Activated T-helper 2 cell treated with anti-CD3 and anti-CD28 coated beads, Interferon-gamma antibody, Interleukin-2, Interleukin-4, amounts not matched to agents 10 μg/mL and 5 μg/mL and 100 μg/mL, durations not matched to agents 14 hours and 24 hours and 36 hours (primary cell): Measurements from ENCODE around the gene NFE2L3. TPM values are rescaled to one million over a fixed set of nuclear protein-coding genes. Genes with fewer than 3 reads are reported as not detected.
"Not testable (repeated sequence)": the region's sequence is repeated elsewhere in the genome, so short reads cannot be mapped to it uniquely, and the experiment has no call there.

Experiments
- DNase-seq: peaks from one replicate; pipeline ENCODE4 v3.0.0; 2021; ENCODE audit warnings: low spot score
- H3K27ac Mint-ChIP-seq: one replicate; pipeline ENCODE4 v1.8.0; 2021; ENCODE audit warnings: mixed read lengths
- H3K27me3 Mint-ChIP-seq: one replicate; pipeline ENCODE4 v1.8.0; 2021; ENCODE audit warnings: low read depth, mixed read lengths
- H3K36me3 Mint-ChIP-seq: one replicate; pipeline ENCODE4 v1.8.0; 2021; ENCODE audit warnings: low read depth, mixed read lengths
- H3K4me1 Mint-ChIP-seq: one replicate; pipeline ENCODE4 v1.8.0; 2021; ENCODE audit warnings: low read depth, mixed read lengths
- H3K4me3 Mint-ChIP-seq: one replicate; pipeline ENCODE4 v1.8.0; 2021; ENCODE audit warnings: low read depth, mild to moderate bottlenecking, moderate library complexity, mixed read lengths
- H3K9me3 Mint-ChIP-seq: one replicate; pipeline ENCODE4 v1.8.0; 2021; ENCODE audit warnings: mixed read lengths
- intact Hi-C: fragments of 100-400 bp; cut with micrococcal nuclease; formaldehyde crosslinking; loops from one replicate; pipeline ENCODE4 v1.15.1; 2023
- total RNA-seq: library from RNA; stranded (reverse); gene quantifications from 2 replicates; pipeline ENCODE4 v1.2.3, GENCODE V29; 2022

NFE2L3 gene, protein sequence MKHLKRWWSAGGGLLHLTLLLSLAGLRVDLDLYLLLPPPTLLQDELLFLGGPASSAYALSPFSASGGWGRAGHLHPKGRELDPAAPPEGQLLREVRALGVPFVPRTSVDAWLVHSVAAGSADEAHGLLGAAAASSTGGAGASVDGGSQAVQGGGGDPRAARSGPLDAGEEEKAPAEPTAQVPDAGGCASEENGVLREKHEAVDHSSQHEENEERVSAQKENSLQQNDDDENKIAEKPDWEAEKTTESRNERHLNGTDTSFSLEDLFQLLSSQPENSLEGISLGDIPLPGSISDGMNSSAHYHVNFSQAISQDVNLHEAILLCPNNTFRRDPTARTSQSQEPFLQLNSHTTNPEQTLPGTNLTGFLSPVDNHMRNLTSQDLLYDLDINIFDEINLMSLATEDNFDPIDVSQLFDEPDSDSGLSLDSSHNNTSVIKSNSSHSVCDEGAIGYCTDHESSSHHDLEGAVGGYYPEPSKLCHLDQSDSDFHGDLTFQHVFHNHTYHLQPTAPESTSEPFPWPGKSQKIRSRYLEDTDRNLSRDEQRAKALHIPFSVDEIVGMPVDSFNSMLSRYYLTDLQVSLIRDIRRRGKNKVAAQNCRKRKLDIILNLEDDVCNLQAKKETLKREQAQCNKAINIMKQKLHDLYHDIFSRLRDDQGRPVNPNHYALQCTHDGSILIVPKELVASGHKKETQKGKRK
- 42.3 and 44.6 TPM in 2 replicates for total RNA-seq

DNA sequence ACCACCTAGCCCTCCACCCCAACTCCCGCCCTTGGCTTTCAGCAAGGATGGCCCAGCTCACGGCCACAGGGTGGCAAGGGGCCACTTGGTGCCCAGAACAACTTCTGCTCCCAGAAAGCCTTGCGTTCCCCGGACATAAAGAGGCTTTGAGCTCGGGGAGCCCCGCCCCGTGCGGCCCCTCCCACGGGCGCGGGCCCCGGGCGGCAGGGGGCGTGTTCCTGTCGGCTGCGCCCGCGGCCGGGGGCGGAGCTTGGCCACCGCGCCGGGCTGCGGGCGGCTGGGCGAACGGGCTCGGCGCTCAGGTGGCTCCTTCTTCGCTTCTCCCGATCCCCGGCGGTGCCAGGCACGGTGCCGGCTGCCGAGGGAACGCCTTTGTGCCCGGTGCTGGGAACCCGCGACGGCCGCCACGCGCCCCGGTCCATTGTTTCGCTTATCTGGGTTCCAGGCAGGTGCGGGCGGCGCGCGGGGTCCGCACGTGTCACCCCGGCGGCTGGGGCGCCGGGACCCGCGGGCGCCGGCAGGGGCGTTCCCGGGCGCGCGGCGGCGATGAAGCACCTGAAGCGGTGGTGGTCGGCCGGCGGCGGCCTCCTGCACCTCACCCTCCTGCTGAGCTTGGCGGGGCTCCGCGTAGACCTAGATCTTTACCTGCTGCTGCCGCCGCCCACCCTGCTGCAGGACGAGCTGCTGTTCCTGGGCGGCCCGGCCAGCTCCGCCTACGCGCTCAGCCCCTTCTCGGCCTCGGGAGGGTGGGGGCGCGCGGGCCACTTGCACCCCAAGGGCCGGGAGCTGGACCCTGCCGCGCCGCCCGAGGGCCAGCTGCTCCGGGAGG lies at the start of gene NFE2L3:
Gene NFE2L3, plus strand, starts transcription at position 246 of the 829 bp plus-strand sequence. Its CDS starts 301 bp downstream, at position 547.
- Mint-ChIP-seq H3K4me3 (peak within 1 kb of the TSS; percentile 99), H3K4me1 (peaks cover 56% of the 10 kb centered on the region), H3K27ac (peak within 1 kb of the TSS; percentile 97), H3K9me3 (no peaks in the 10 kb centered on the region), H3K27me3 (no peaks in the 10 kb centered on the region), H3K36me3 (peaks cover 20% of the 10 kb centered on the region)
- peak; percentile 82 for DNase-seq
- intact Hi-C loops, result loop anchor here (2.0 to 5.0 kb wide), 3 partner anchors 127 to 289 kb away; no protein-coding TSS in a partner anchor

DNA sequence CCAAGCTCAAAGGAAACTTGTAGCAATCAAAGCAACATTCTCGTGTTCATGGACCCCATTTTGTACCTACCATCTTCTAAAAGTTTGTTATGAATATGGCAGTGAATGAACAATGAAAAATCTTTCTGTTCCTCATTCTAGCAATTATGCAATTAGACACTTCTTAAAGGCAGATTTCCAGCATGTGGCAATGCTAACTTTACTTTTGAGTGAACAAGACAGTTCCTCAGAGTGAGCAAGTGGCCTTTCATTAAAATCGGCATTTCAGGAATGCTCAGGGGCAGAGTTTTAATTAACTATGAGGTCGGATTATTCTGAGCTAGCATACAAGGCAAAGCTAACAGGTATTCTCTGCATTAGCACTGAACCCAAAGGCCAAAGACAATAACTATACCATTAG lies 48.4 kb upstream of the NFE2L3 start:
- H3K4me1 Mint-ChIP-seq, result peaks cover 20% of the 10 kb centered on the region
- no peak for DNase-seq
- H3K27ac Mint-ChIP-seq, result no peak overlapping the region
- intact Hi-C loops, result no loop called here
- no peaks in the 10 kb centered on the region for H3K9me3 Mint-ChIP-seq
- H3K4me3 Mint-ChIP-seq, result no peak overlapping the region
- peaks cover 5% of the 10 kb centered on the region for H3K27me3 Mint-ChIP-seq
- no peaks in the 10 kb centered on the region for H3K36me3 Mint-ChIP-seq

DNA sequence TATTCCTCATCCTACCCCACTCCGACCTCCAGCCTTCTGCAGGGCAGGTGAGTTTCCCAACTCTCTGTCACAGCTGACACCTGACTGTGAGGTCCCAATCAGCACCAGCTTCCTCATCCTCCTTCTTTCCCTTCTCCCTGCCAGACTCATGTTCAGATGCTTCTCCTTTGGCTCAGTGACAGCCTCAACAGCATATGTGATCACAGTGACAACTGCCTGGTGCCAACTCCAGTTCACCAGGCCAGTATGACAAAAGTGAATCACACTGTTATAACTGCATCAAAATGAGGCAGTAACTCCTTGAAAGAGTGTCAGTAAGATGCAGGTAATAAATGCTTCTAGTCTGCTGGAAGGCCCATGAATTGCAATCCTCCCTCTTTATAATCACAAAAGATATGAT lies 46.8 kb upstream of the NFE2L3 start:
- no peaks in the 10 kb centered on the region for H3K9me3 Mint-ChIP-seq
- no peak for DNase-seq
- no peak overlapping the region for H3K27ac Mint-ChIP-seq
- intact Hi-C loops, result no loop called here
- peaks cover 16% of the 10 kb centered on the region for H3K4me1 Mint-ChIP-seq
- no peaks in the 10 kb centered on the region for H3K36me3 Mint-ChIP-seq
- H3K4me3 Mint-ChIP-seq, result no peak overlapping the region
- H3K27me3 Mint-ChIP-seq, result peaks cover 5% of the 10 kb centered on the region

DNA sequence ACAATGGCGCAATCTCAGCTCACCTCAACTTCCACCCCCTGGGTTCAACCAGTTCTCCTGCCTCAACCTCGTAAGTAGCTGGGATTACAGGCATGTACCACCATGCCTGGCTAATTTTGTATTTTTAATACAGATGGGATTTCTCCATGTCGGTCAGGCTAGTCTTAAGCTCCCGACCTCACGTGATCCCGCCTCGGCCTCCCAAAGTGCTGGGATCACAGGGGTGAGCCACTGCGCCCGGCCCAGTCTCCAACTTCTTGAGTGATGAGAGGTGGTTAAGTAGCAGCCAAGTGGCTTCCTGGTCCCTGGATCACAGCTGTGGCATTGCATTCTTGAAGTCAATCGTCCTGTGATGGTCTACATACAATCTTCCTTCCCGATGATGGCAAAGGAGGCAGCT lies 46.1 kb upstream of the NFE2L3 start:
- Mint-ChIP-seq H3K9me3 (no peaks in the 10 kb centered on the region), H3K36me3 (no peaks in the 10 kb centered on the region), H3K4me1 (peaks cover 12% of the 10 kb centered on the region), H3K4me3 (no peak overlapping the region), H3K27me3 (peaks cover 5% of the 10 kb centered on the region), H3K27ac (no peak overlapping the region)
- no peak for DNase-seq
- intact Hi-C loops, result no loop called here

DNA sequence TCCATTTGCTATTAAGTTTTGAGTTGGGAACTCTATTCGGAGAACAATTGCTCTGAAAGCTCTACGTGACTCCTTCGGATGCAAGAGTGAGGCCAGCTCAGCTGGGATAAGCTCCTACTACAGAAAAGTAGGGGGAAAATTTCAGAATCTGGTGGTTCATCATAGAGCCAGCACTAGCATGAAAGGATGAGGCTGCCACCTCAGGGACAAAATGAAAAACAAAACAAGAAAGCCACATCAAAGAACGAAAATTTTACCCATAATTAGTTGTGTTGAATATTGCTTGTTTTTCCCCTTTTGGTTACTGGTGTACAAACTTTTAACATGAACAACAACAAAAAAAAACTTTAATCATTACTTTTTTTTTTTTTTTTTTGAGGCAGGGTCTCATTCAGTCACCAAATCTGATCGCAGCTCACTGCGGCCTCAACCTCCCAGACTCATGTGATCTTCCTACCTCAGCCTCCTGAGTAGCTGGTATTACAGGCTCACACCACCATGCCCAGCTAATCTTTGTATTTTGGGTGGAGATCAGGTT lies 39.7 kb upstream of the NFE2L3 start:
- Mint-ChIP-seq H3K9me3 (no peaks in the 10 kb centered on the region), H3K4me1 (peaks cover 8% of the 10 kb centered on the region), H3K27me3 (peaks cover 9% of the 10 kb centered on the region), H3K4me3 (no peak overlapping the region), H3K27ac (no peak overlapping the region), H3K36me3 (no peaks in the 10 kb centered on the region)
- no peak for DNase-seq
- intact Hi-C loops, result no loop called here

DNA sequence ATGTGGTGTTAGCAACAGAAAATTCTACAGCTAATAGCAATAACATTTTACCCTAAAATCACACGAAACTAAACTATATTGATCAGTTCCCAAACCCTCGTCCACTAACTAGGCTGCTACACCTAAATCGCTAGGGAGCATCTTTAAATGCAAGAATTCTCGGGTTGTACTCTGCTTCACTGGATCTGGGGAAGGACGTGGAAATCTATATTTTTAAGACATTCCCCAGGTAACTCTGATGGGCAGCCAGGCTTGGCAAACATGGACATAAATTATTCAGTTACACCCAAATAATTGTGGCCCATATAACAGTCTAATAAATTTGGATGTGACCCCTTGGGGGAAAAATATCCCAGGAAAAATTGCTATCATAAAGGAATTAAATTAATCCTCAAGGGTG lies 36.3 kb upstream of the NFE2L3 start:
- no peaks in the 10 kb centered on the region for H3K9me3 Mint-ChIP-seq
- peaks cover 11% of the 10 kb centered on the region for H3K4me1 Mint-ChIP-seq
- H3K27me3 Mint-ChIP-seq, result peaks cover 4% of the 10 kb centered on the region
- H3K27ac Mint-ChIP-seq, result no peak overlapping the region
- no peak for DNase-seq
- H3K4me3 Mint-ChIP-seq, result no peak overlapping the region
- intact Hi-C loops, result no loop called here
- H3K36me3 Mint-ChIP-seq, result no peaks in the 10 kb centered on the region

DNA sequence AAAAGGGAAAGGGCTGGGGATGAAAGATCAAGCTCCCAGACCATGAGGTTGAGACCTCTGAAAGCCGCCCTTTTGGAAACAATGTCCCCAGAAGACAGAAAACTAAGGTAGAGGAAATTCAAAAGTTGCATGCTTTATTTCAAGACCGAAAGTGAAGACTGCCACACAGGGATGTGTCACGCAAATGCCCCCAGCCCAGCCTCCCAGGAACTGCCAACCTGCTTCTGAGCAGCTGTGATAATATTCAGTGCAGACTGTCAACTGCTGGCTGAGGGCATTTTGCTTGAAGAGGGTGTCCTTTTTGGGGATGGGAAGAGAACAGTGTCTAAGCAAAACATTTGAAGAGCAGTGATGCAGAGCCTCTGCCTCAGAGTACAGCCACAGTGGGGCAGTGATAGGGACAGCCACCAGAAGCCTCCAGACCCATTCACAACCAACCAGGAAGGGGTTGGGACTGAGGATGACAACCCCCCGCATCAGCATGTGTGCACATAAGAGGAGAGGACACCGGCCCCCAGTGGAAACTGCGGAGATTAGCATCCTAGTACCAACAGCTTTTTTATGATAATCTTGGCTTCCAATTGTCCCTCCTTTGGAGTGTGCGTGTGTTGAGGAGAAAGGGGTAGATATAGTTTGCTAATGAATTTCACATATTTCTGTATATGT lies 34.7 kb upstream of the NFE2L3 start:
- intact Hi-C loops, result no loop called here
- Mint-ChIP-seq H3K27me3 (peaks cover 4% of the 10 kb centered on the region), H3K4me3 (no peak overlapping the region), H3K9me3 (no peaks in the 10 kb centered on the region), H3K27ac (no peak overlapping the region), H3K36me3 (no peaks in the 10 kb centered on the region), H3K4me1 (peaks cover 7% of the 10 kb centered on the region)
- DNase-seq, result no peak

DNA sequence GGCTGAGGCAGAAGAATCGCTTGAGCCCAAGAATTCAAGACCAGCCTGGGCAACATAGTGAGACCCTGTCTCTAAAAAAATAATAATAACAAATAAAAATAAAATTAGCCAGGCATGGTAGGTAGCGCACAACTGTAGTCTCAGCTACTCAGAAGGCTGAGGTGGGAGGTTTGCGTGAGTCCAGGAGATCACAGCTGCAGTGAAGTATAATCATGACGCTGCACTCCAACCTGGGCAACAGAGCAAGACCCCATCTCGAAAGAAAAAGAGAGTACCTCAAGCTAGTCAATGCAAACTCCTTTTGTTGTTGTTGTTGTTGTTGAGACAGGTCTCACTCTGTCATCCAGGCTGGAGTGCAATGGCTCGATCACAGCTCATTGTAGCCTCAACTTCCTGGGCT lies 34.0 kb upstream of the NFE2L3 start:
- Mint-ChIP-seq H3K9me3 (no peaks in the 10 kb centered on the region), H3K27ac (no peak overlapping the region), H3K27me3 (peaks cover 4% of the 10 kb centered on the region), H3K4me1 (peaks cover 7% of the 10 kb centered on the region), H3K4me3 (no peak overlapping the region), H3K36me3 (no peaks in the 10 kb centered on the region)
- intact Hi-C loops, result no loop called here
- no peak for DNase-seq

DNA sequence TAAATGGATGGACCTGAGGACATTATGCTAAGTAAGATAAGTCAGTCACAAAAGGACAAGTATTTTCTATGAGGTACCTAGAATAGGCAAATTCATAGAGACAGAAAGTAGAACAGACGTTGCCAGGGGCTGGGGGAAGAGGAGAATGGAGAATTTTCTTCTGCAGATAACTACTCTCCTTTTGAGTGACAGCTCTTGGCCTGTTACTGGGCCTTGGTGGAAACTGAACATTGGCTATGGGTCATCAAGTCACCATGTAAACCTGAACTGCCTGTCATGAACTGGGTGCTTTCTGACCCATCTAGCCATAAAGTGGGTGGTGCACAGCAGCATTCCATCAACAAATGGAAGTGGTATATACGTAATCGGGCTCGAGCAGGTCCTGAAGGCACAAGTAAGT lies 29.3 kb upstream of the NFE2L3 start:
- Mint-ChIP-seq H3K9me3 (no peaks in the 10 kb centered on the region), H3K4me3 (no peak overlapping the region), H3K4me1 (peaks cover 4% of the 10 kb centered on the region), H3K36me3 (no peaks in the 10 kb centered on the region), H3K27ac (no peak overlapping the region), H3K27me3 (peaks cover 8% of the 10 kb centered on the region)
- no peak for DNase-seq
- intact Hi-C loops, result no loop called here

DNA sequence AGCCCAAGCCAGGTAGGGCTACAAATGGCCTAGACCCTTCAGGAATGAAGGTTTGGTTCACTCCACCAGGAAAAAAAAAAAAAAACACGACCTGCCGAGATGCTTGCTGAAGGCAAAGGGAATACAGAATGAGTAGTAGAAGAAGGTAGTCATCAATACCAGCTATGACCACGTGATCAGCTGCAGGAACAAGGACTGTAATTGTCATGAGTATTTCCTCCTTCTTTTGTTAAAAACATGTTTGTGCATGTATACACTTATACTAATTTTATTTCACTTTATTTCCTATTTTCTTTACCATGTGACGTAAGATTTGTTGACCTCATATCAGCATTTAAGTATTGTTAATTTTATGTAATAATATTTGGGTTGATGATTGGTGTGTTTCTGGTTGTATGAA lies 27.2 kb upstream of the NFE2L3 start:
- H3K9me3 Mint-ChIP-seq, H3K27ac Mint-ChIP-seq: not testable (repeated sequence)

DNA sequence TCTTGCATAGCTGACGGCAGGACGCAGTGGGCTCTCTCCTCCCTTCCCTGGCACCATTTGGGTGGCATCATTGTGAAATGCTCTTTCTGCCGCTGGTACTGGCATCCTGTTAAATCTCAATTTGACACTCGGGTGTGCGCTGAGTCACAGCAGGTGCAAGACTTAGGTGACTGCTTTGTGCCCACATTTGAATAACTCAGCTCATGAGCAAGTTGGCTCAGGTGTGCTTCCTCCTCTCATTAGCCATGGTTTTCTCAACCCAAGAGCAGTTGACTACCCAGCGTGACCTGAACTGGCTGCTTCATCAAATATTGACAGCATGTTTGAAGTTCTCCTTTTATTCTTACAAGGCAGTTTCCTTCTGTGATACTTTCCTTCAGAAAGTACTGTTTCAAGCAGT lies 24.6 kb upstream of the NFE2L3 start:
- DNase-seq, result no peak
- no peaks in the 10 kb centered on the region for H3K36me3 Mint-ChIP-seq
- no peak overlapping the region for H3K27ac Mint-ChIP-seq
- no peaks in the 10 kb centered on the region for H3K9me3 Mint-ChIP-seq
- no peak overlapping the region for H3K4me3 Mint-ChIP-seq
- H3K4me1 Mint-ChIP-seq, result peaks cover 4% of the 10 kb centered on the region
- H3K27me3 Mint-ChIP-seq, result peaks cover 15% of the 10 kb centered on the region
- intact Hi-C loops, result no loop called here

More for the DNA sequence above, 27.2 kb upstream of the NFE2L3 start:
- DNase-seq, H3K36me3 Mint-ChIP-seq, H3K4me1 Mint-ChIP-seq, H3K27me3 Mint-ChIP-seq, intact Hi-C loops, H3K4me3 Mint-ChIP-seq: not testable (repeated sequence)

DNA sequence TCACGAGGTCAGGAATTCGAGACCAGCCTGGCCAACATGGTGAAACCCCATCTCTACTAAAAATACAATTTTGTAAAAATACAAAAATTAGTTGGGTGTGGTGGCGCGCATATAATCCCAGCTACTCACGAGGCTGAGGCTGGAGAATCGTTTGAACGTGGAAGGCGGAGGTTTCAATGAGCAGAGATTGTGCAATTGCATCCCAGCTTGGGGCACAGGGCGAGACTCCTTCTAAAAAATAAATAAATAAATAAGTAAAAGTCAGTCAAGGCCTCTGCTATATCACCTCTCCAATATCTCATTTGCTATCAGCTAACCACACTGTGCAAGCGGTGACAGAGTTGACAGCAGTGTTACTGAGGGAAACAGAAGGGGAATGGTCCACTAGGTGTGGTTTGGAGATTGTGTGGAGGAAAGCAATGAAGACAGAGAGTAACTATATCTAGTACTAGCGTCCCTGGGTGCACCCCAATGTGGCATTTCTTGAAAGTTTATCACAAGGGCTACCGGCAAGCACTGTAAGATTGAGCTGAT lies 20.9 kb upstream of the NFE2L3 start:
- H3K27ac Mint-ChIP-seq, result no peak overlapping the region
- no peaks in the 10 kb centered on the region for H3K9me3 Mint-ChIP-seq
- intact Hi-C loops, result no loop called here
- H3K27me3 Mint-ChIP-seq, result peaks cover 27% of the 10 kb centered on the region
- no peaks in the 10 kb centered on the region for H3K4me1 Mint-ChIP-seq
- no peak for DNase-seq
- H3K36me3 Mint-ChIP-seq, result no peaks in the 10 kb centered on the region
- H3K4me3 Mint-ChIP-seq, result no peak overlapping the region
